CD4-positive, alpha-beta memory T cell (primary cell): ENCODE measurements around the gene LRP1. TPM values are rescaled to one million over a fixed set of nuclear protein-coding genes. Genes with fewer than 3 reads are reported as not detected.

Experiments used
- CTCF ChIA-PET: fragments of 350-600 bp; sonication (Branson Sonifier 250); formaldehyde crosslinking; loops from one replicate; lab custom pipeline; 2021; ENCODE audit warnings: inconsistent platforms; ENCODE audit not compliant: partially characterized antibody; lab: Charles Lee
- POLR2A ChIA-PET: fragments of 350-600 bp; sonication (Branson Sonifier 250); formaldehyde crosslinking; loops from one replicate; lab custom pipeline; 2021; ENCODE audit not compliant: partially characterized antibody; lab: Charles Lee
- DNase-seq, 5 donors: peaks; one replicate each; pipeline versions ENCODE4 v3.0.0 to v3.0.0-alpha.2; 2020 to 2022; ENCODE audit warnings: mixed read lengths in 1 of 5
- H3K27ac ChIP-seq: one replicate; pipeline ENCODE4 v1.7.0; 2013; ENCODE audit warnings: low read depth, low read length
- H3K27me3 ChIP-seq: 2 replicates; pipeline ENCODE4 v1.7.0; 2013; ENCODE audit warnings: mild to moderate bottlenecking, low read length, moderate library complexity; ENCODE audit not compliant: insufficient read depth
- H3K36me3 ChIP-seq: 2 replicates; pipeline ENCODE4 v1.7.0; 2013; ENCODE audit warnings: mild to moderate bottlenecking, low read length, moderate library complexity; ENCODE audit not compliant: insufficient read depth
- H3K4me1 ChIP-seq: 2 replicates; pipeline ENCODE4 v1.7.0; 2013; ENCODE audit warnings: mild to moderate bottlenecking, low read length, moderate library complexity; ENCODE audit not compliant: insufficient read depth
- H3K4me3 ChIP-seq, 2 donors: one replicate each; pipeline ENCODE4 v1.7.0; 2013; ENCODE audit warnings: low read length in 2 of 2, mild to moderate bottlenecking in 1 of 2
- H3K9me3 ChIP-seq, 2 donors: one replicate each; pipeline ENCODE4 v1.7.0; 2013; ENCODE audit warnings: low read length in 2 of 2, control low read depth in 1 of 2; ENCODE audit not compliant: control insufficient read depth in 1 of 2
- H3K27ac Mint-ChIP-seq, 7 donors: one replicate each; pipeline ENCODE4 v1.8.0; 2020 to 2021; ENCODE audit warnings: mixed read lengths in 7 of 7, mild to moderate bottlenecking in 6 of 7, inconsistent platforms in 3 of 7, moderate library complexity in 3 of 7
- H3K27me3 Mint-ChIP-seq, 2 donors: one replicate each; pipeline ENCODE4 v1.8.0; 2020 to 2021; ENCODE audit warnings: mixed read lengths in 2 of 2
- H3K36me3 Mint-ChIP-seq, 2 donors: one replicate each; pipeline ENCODE4 v1.8.0; 2020 to 2021; ENCODE audit warnings: mixed read lengths in 2 of 2, inconsistent platforms in 1 of 2, mild to moderate bottlenecking in 1 of 2
- H3K4me1 Mint-ChIP-seq, 4 donors: one replicate each; pipeline ENCODE4 v1.8.0; 2020 to 2021; ENCODE audit warnings: mixed read lengths in 4 of 4, mild to moderate bottlenecking in 1 of 4
- H3K4me3 Mint-ChIP-seq, 8 donors: one replicate each; pipeline ENCODE4 v1.8.0; 2020 to 2021; ENCODE audit warnings: mixed read lengths in 8 of 8, mild to moderate bottlenecking in 7 of 8, moderate library complexity in 6 of 8, inconsistent platforms in 3 of 8
- H3K9me3 Mint-ChIP-seq, 8 donors: one replicate each; pipeline ENCODE4 v1.8.0; 2020 to 2021; ENCODE audit warnings: mixed read lengths in 8 of 8, mild to moderate bottlenecking in 5 of 8, inconsistent platforms in 3 of 8, moderate library complexity in 1 of 8
- intact Hi-C: fragments of 100-400 bp; cut with micrococcal nuclease; formaldehyde crosslinking; loops from one replicate; pipeline ENCODE4 v1.15.1; 2023
- polyA plus RNA-seq, 2 donors: library from polyadenylated mRNA; unstranded; fragments of 300-500 nt; fragmentation: Illumina TruSeq; gene quantifications; one replicate each; pipeline ENCODE4 v1.2.3, GENCODE V29; 2021
- total RNA-seq, 2 experiments: library from RNA; stranded (reverse); gene quantifications; one replicate each; pipeline ENCODE4 v1.2.3, GENCODE V29; 2021

LRP1 gene
- total and polyA plus RNA-seq, 4 experiments from 2014 or later = 0.38 to 11.6 (median 9.7) TPM; not detected in 1

GRCh38 chr12:57166971-57167371 is 38.7 kb downstream of the LRP1 start:
- CTCF ChIA-PET = interaction anchor here (1.5 kb wide), 1 partner anchor 42 kb away, joined by 4 read pairs; no protein-coding TSS in a partner anchor

GRCh38 chr12:57168058-57168457 is 39.8 kb downstream of the LRP1 start:
- intact Hi-C loops = no loop called here
- H3K27ac Mint-ChIP-seq = no peak overlapping the region
- no peaks in the 10 kb centered on the region for H3K27me3 Mint-ChIP-seq
- H3K9me3 Mint-ChIP-seq = no peaks in the 10 kb centered on the region
- Histone ChIP-seq H3K9me3 (no peaks in the 10 kb centered on the region), H3K4me1 (no peaks in the 10 kb centered on the region), H3K36me3 (no peaks in the 10 kb centered on the region), H3K27me3 (no peaks in the 10 kb centered on the region), H3K4me3 (no peak overlapping the region), H3K27ac (no peak overlapping the region)
- H3K4me3 Mint-ChIP-seq = no peak overlapping the region
- ChIA-PET POLR2A (interaction anchor here (1.5 kb wide), 1 partner anchor 56 kb away, joined by 3 read pairs; no protein-coding TSS in a partner anchor), CTCF (no interaction called here)
- peaks cover 0 to under 1% of the 10 kb centered on the region in 2 donors for H3K36me3 Mint-ChIP-seq
- peaks cover 0 to 3% (median 0%) of the 10 kb centered on the region in 4 donors for H3K4me1 Mint-ChIP-seq
- DNase-seq = no peak

More at GRCh38 chr12:57166971-57167371, 38.7 kb downstream of the LRP1 start:
- intact Hi-C loops = no loop called here
- H3K36me3 ChIP-seq = no peaks in the 10 kb centered on the region
- no peaks in the 10 kb centered on the region for H3K9me3 ChIP-seq
- H3K27ac Mint-ChIP-seq = no peak overlapping the region
- no peaks in the 10 kb centered on the region for H3K27me3 ChIP-seq
- H3K9me3 Mint-ChIP-seq = no peaks in the 10 kb centered on the region
- no peaks in the 10 kb centered on the region for H3K4me1 Mint-ChIP-seq
- no peak overlapping the region for H3K4me3 ChIP-seq
- no peak overlapping the region for H3K4me3 Mint-ChIP-seq
- peaks cover 0 to 5% of the 10 kb centered on the region in 2 donors for H3K36me3 Mint-ChIP-seq
- peak in 1 of 5 donors; percentile 19 for DNase-seq
- POLR2A ChIA-PET = no interaction called here
- no peak overlapping the region for H3K27ac ChIP-seq
- H3K27me3 Mint-ChIP-seq = no peaks in the 10 kb centered on the region
- H3K4me1 ChIP-seq = no peaks in the 10 kb centered on the region

DNA sequence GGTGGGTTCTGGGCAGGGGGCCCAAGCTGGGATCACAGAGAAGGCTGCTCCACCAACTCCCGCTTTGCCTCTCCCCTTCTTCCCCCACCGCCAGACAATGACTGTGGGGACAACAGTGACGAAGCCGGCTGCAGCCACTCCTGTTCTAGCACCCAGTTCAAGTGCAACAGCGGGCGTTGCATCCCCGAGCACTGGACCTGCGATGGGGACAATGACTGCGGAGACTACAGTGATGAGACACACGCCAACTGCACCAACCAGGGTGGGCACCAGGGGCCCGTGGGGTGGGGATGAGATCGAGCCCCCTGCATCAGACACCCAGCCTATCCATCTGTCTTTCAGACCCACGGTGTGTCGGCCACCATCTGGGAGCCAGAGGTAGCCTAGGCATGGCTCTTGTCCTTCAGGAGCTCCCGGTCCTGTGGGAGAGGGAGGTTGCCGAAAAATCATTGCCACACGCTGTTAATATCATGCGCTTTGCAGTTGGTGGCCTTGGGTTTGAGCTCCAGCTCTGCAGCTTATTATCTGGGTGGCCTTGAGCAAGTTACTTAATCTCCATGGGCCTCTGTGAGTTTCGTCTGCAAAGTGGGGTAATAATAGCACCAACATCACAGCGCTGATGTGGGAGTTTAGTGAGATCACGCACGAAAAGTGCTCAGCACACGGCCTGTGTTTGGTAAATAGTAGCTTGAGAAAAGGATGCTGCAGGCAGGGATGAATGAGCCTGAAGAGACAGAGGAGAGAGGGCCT is 40.9 kb downstream of the LRP1 start:
- H3K9me3 Mint-ChIP-seq = no peaks in the 10 kb centered on the region
- CTCF ChIA-PET = interaction anchor here (6.0 to 8.3 kb wide), 2 partner anchors 15 to 44 kb away, joined by 49 to 131 read pairs; partner anchors contain the start of gene LRP1

DNA sequence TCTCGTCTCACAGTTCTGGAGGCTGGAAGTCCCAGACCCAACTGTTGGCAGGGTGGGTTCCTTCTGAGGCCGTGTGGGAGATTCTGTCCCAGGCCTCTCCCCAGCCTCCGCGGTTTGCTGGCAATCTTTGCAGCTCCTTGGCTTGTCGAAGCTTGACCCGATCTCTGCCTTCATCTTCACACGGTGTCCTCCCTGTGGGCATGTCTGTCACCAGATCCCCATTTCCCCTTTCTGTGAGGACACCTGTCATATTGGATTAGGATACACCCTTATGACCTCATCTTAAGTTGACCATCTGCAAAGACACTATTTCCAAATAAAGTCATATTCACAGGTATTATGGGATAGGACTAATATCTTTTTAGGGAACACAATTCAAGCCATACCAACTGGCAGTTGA is 41.7 kb downstream of the LRP1 start:
- intact Hi-C loops = no loop called here
- H3K27ac Mint-ChIP-seq = peak overlapping the region in 1 of 7 donors; percentile 39
- POLR2A ChIA-PET = no interaction called here

More for the DNA sequence above, 40.9 kb downstream of the LRP1 start:
- Histone ChIP-seq H3K4me3 (no peak overlapping the region), H3K36me3 (no peaks in the 10 kb centered on the region), H3K27ac (no peak overlapping the region), H3K27me3 (no peaks in the 10 kb centered on the region), H3K4me1 (no peaks in the 10 kb centered on the region), H3K9me3 (no peaks in the 10 kb centered on the region)
- Mint-ChIP-seq H3K4me1 (peaks cover 0 to 5% (median 0%) of the 10 kb centered on the region in 4 donors), H3K27ac (peak overlapping the region in 1 of 7 donors; percentile 62), H3K4me3 (no peak overlapping the region), H3K36me3 (no peaks in the 10 kb centered on the region), H3K27me3 (no peaks in the 10 kb centered on the region)
- no peak for DNase-seq
- intact Hi-C loops = no loop called here
- POLR2A ChIA-PET = interaction anchor here (1.5 kb wide), 1 partner anchor 57 kb away, joined by 3 read pairs; no protein-coding TSS in a partner anchor

GRCh38 chr12:57170408-57170807 is 42.1 kb downstream of the LRP1 start:
- Mint-ChIP-seq H3K27ac (peak overlapping the region in 1 of 7 donors; percentile 39), H3K4me1 (peaks cover 0 to 5% (median 0%) of the 10 kb centered on the region in 4 donors), H3K36me3 (no peaks in the 10 kb centered on the region), H3K4me3 (no peak overlapping the region), H3K9me3 (no peaks in the 10 kb centered on the region), H3K27me3 (no peaks in the 10 kb centered on the region)
- Histone ChIP-seq H3K4me1 (no peaks in the 10 kb centered on the region), H3K36me3 (no peaks in the 10 kb centered on the region), H3K27ac (no peak overlapping the region), H3K27me3 (no peaks in the 10 kb centered on the region), H3K4me3 (no peak overlapping the region), H3K9me3 (no peaks in the 10 kb centered on the region)
- ChIA-PET CTCF (interaction anchor here (0.7 to 8.3 kb wide), 3 partner anchors 14 to 1530 kb away, joined by 3 to 131 read pairs (median 49); partner anchors contain the start of gene LRP1), POLR2A (no interaction called here)
- peak in 1 of 5 donors; percentile 8 for DNase-seq
- intact Hi-C loops = no loop called here

More for the DNA sequence above, 41.7 kb downstream of the LRP1 start:
- no peak for DNase-seq
- Mint-ChIP-seq H3K4me3 (no peak overlapping the region), H3K27me3 (no peaks in the 10 kb centered on the region), H3K9me3 (no peaks in the 10 kb centered on the region), H3K4me1 (peaks cover 0 to 5% (median 0%) of the 10 kb centered on the region in 4 donors), H3K36me3 (no peaks in the 10 kb centered on the region)
- Histone ChIP-seq H3K4me3 (no peak overlapping the region), H3K4me1 (no peaks in the 10 kb centered on the region), H3K36me3 (no peaks in the 10 kb centered on the region), H3K9me3 (no peaks in the 10 kb centered on the region), H3K27ac (no peak overlapping the region), H3K27me3 (no peaks in the 10 kb centered on the region)
- CTCF ChIA-PET = interaction anchor here (6.0 to 8.3 kb wide), 2 partner anchors 14 to 45 kb away, joined by 49 to 131 read pairs; partner anchors contain the start of gene LRP1

DNA sequence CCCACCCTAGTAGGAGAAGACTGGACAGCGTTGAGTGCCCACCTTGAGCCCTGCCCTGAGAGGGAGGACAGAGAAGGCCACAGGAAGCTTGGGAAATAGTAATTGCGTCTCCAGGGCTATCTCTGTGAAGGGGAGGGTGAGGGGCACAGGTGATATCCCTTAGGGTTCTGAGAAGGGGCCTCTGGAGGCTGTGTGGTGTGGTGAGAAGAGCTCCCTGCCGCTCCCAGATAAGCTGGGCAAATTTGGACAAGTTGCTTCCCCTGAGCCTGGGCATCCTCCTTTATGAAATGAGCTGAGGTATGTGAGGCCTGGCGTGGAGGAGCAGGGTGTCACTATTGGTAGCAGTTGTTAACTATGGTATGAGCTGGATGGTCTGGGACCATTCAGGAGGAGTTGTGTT is 42.6 kb downstream of the LRP1 start:
- no peak overlapping the region for H3K4me3 ChIP-seq
- H3K27ac ChIP-seq = no peak overlapping the region
- Mint-ChIP-seq H3K9me3 (no peaks in the 10 kb centered on the region), H3K4me3 (no peak overlapping the region), H3K4me1 (peaks cover 0 to 5% (median under 1%) of the 10 kb centered on the region in 4 donors), H3K27me3 (no peaks in the 10 kb centered on the region), H3K36me3 (no peaks in the 10 kb centered on the region), H3K27ac (peak overlapping the region in 1 of 7 donors; percentile 6)
- H3K27me3 ChIP-seq = no peaks in the 10 kb centered on the region
- ChIA-PET POLR2A (no interaction called here), CTCF (interaction anchor here (0.7 to 8.3 kb wide), 3 partner anchors 13 to 1531 kb away, joined by 3 to 131 read pairs (median 49); partner anchors contain the start of gene LRP1)
- H3K9me3 ChIP-seq = no peaks in the 10 kb centered on the region
- intact Hi-C loops = no loop called here
- no peaks in the 10 kb centered on the region for H3K4me1 ChIP-seq
- DNase-seq = no peak
- H3K36me3 ChIP-seq = no peaks in the 10 kb centered on the region

DNA sequence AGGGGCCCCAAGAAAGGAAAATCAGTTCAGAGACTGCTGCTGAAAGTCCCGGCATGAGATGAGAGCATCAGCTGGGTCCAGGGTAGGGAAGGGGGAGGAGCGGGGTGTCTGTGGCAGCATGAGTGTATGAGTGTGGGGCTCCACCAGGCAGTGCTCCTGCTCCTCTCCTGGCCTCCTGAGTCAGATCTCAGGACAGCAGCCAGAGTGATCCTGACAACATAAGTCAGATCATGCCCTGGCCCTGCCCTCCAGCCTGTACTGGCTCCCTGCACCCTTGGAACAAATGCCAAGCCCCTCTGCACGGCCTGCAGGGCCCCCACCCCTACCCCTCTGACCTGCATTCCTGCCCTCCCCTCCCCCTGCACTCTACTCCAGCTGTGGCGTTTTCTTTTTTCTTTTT is 43.4 kb downstream of the LRP1 start:
- H3K9me3 Mint-ChIP-seq = no peaks in the 10 kb centered on the region
- DNase-seq = peak in 1 of 5 donors; percentile 10
- peaks cover 0 to 5% (median 3%) of the 10 kb centered on the region in 4 donors for H3K4me1 Mint-ChIP-seq
- POLR2A ChIA-PET = no interaction called here
- H3K4me1 ChIP-seq = no peaks in the 10 kb centered on the region
- CTCF ChIA-PET = interaction anchor here (1.4 to 8.3 kb wide), 3 partner anchors 13 to 47 kb away, joined by 4 to 131 read pairs (median 49); partner anchors contain the start of gene LRP1
- no peak overlapping the region for H3K4me3 ChIP-seq
- H3K27ac ChIP-seq = no peak overlapping the region
- no peaks in the 10 kb centered on the region for H3K27me3 Mint-ChIP-seq
- H3K9me3 ChIP-seq = no peaks in the 10 kb centered on the region
- H3K36me3 ChIP-seq = no peaks in the 10 kb centered on the region
- intact Hi-C loops = loop anchor here (2.0 kb wide), 1 partner anchor 47 kb away; no protein-coding TSS in a partner anchor
- no peaks in the 10 kb centered on the region for H3K36me3 Mint-ChIP-seq
- H3K27me3 ChIP-seq = no peaks in the 10 kb centered on the region
- H3K27ac Mint-ChIP-seq = no peak overlapping the region
- no peak overlapping the region for H3K4me3 Mint-ChIP-seq
